Retinal pigment epithelial cell (primary cell): ENCODE measurements around the gene CACNB2.

Experiments
- DNase-seq: peaks from one replicate; pipeline ENCODE4 v3.0.0-alpha.2; 2010; ENCODE audit warnings: low read depth
- H3K4me3 ChIP-seq: 2 replicates; pipeline ENCODE4 v1.5.1; 2011; ENCODE audit warnings: mild to moderate bottlenecking, low read length, control low read depth, moderate library complexity
- TF ChIP-seq, protein P1 (sequence below): conservative IDR thresholded peaks from 2 replicates; pipeline ENCODE4 v1.5.1; 2011; ENCODE audit warnings: low read depth, low read length, control low read depth, inconsistent platforms

Gene CACNB2

GRCh38 chr10:18498998-18499397, 358.8 kb downstream of the CACNB2 start:
- no peak for DNase-seq
- no peak overlapping the region for H3K4me3 ChIP-seq
- TF ChIP-seq, protein P1, sequence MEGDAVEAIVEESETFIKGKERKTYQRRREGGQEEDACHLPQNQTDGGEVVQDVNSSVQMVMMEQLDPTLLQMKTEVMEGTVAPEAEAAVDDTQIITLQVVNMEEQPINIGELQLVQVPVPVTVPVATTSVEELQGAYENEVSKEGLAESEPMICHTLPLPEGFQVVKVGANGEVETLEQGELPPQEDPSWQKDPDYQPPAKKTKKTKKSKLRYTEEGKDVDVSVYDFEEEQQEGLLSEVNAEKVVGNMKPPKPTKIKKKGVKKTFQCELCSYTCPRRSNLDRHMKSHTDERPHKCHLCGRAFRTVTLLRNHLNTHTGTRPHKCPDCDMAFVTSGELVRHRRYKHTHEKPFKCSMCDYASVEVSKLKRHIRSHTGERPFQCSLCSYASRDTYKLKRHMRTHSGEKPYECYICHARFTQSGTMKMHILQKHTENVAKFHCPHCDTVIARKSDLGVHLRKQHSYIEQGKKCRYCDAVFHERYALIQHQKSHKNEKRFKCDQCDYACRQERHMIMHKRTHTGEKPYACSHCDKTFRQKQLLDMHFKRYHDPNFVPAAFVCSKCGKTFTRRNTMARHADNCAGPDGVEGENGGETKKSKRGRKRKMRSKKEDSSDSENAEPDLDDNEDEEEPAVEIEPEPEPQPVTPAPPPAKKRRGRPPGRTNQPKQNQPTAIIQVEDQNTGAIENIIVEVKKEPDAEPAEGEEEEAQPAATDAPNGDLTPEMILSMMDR, result no peak

DNA sequence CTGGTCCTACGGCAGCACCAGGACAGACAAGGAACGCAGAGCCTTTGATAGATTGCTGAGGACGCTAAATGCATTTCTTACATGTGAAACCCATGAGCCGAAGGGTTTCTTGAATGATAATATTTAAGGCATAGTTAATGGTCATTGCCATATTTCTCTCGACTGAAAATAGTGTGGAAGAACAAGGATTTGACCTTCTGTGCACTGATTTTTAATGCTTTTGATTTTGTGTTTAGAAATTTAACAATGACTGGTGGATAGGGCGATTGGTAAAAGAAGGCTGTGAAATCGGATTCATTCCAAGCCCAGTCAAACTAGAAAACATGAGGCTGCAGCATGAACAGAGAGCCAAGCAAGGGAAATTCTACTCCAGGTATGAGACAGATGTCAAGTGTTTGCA, 360.4 kb downstream of the CACNB2 start:
- TF ChIP-seq, protein P1, result no peak
- no peak overlapping the region for H3K4me3 ChIP-seq
- DNase-seq, result no peak

DNA sequence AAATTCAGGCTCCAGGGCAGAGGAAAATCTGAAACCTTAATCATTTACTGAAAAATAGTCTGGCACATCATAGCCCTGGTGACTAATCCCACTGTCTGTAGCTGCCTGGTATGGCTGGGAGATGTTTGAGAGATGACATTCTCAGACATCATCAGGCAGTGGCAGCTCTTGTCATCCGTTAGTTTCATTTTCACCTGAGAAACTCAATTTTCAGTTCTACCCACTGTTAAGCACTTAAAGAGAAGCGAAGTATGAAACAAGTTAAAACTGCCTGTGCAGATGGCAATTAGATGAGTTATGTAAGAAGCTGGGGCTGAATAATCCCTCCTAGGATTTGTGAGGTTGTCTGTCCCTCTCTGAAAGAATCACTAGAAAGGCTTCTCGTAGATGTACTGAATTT, 361.0 kb downstream of the CACNB2 start:
- TF ChIP-seq, protein P1, result no peak
- H3K4me3 ChIP-seq, result no peak overlapping the region
- DNase-seq, result no peak

DNA sequence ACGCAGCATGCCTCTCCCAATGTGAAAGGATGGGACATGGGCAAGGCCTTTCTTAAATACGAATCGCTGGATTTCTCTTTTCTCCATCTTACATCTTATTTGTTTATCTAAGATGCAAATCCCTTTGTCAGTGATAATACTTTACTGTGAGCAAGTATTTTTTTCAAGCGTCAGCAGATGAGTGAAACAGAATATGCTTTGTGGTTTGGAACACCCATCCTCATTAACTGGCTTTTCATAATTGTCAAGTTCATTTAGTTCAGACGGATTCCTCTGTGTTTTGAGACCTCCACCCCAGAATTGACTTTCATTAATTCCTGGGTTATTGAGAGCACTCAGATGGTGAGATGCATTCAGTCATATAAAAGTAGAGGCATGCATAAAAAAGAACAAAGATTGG, 361.4 kb downstream of the CACNB2 start:
- DNase-seq, result no peak
- TF ChIP-seq, protein P1, result no peak
- no peak overlapping the region for H3K4me3 ChIP-seq

GRCh38 chr10:18504161-18504560, 363.9 kb downstream of the CACNB2 start:
- H3K4me3 ChIP-seq, result no peak overlapping the region
- TF ChIP-seq, protein P1, result no peak
- no peak for DNase-seq

GRCh38 chr10:18505456-18506118, 365.4 kb downstream of the CACNB2 start:
- DNase-seq, result peak; percentile 13
- no peak overlapping the region for H3K4me3 ChIP-seq
- TF ChIP-seq, protein P1, result no peak

GRCh38 chr10:18508587-18508986, 368.4 kb downstream of the CACNB2 start:
- no peak for DNase-seq
- no peak overlapping the region for H3K4me3 ChIP-seq
- TF ChIP-seq, protein P1, result no peak
